Measurements from ENCODE around the gene WIPI1.

WIPI1 gene

GRCh38 chr17:68452724-68453290 is 4.5 kb downstream of the WIPI1 start:
- H3K36me3 ChIP-seq (ENCODE audit: control insufficient read depth in 1 of 2, insufficient read depth in 2 of 2, low read length in 2 of 2) = peaks cover 12 to 24% of the 10 kb centered on the region in 2 donors

GRCh38 chr17:68451670-68452354 is 5.5 kb downstream of the WIPI1 start:
- peaks cover 12 to 29% of the 10 kb centered on the region in 2 donors for H3K36me3 ChIP-seq (ENCODE audit: control insufficient read depth in 1 of 2, insufficient read depth in 2 of 2, low read length in 2 of 2)
- H3K4me3 ChIP-seq (ENCODE audit: low read depth in 1 of 2, low read length in 2 of 2) = no peak overlapping the region
- no peaks in the 10 kb centered on the region for H3K27me3 ChIP-seq (ENCODE audit: control insufficient read depth in 1 of 2, insufficient read depth in 2 of 2, low read length in 2 of 2)
- H3K9ac ChIP-seq (ENCODE audit: low read depth in 1 of 2, low read length in 2 of 2) = no peak overlapping the region
- peaks cover 4 to 15% of the 10 kb centered on the region in 2 donors for H3K4me1 ChIP-seq (ENCODE audit: control insufficient read depth in 1 of 2, insufficient read depth in 2 of 2, low read length in 2 of 2)
- no peaks in the 10 kb centered on the region for H3K9me3 ChIP-seq (ENCODE audit: control insufficient read depth in 1 of 2, low read length in 2 of 2)
- H3K27ac ChIP-seq (ENCODE audit: low read depth, low read length) = no peak overlapping the region

More at GRCh38 chr17:68452724-68453290, 4.5 kb downstream of the WIPI1 start:
- Histone ChIP-seq H3K27me3 (ENCODE audit: control insufficient read depth in 1 of 2, insufficient read depth in 2 of 2, low read length in 2 of 2) (no peaks in the 10 kb centered on the region), H3K9ac (ENCODE audit: low read depth in 1 of 2, low read length in 2 of 2) (no peak overlapping the region), H3K27ac (ENCODE audit: low read depth, low read length) (no peak overlapping the region), H3K9me3 (ENCODE audit: control insufficient read depth in 1 of 2, low read length in 2 of 2) (no peaks in the 10 kb centered on the region), H3K4me1 (ENCODE audit: control insufficient read depth in 1 of 2, insufficient read depth in 2 of 2, low read length in 2 of 2) (peaks cover 4 to 15% of the 10 kb centered on the region in 2 donors), H3K4me3 (ENCODE audit: low read depth in 1 of 2, low read length in 2 of 2) (no peak overlapping the region)

DNA sequence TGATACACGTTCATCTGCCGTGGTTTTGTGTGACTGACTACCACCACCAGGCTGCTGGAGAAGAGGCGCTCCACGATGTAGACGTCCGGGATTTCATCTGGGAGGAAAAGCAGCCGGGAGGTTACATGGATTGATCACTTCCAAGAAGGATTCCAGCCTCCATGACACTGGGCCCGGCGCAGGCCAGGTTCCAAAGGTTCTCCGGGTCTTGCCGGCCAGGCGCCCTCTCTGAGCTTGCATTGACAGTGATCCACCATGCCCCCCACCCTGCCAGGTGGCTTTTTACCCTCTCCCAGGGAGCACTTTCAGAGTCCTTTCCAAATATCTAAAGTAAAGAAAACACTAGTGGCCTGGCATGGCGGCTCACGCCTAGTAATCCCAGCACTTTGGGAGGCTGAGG is 6.5 kb downstream of the WIPI1 start:
- H3K36me3 ChIP-seq (ENCODE audit: control insufficient read depth in 1 of 2, insufficient read depth in 2 of 2, low read length in 2 of 2) = peaks cover 12 to 29% of the 10 kb centered on the region in 2 donors
- no peaks in the 10 kb centered on the region for H3K9me3 ChIP-seq (ENCODE audit: control insufficient read depth in 1 of 2, low read length in 2 of 2)
- H3K27me3 ChIP-seq (ENCODE audit: control insufficient read depth in 1 of 2, insufficient read depth in 2 of 2, low read length in 2 of 2) = no peaks in the 10 kb centered on the region
- H3K4me3 ChIP-seq (ENCODE audit: low read depth in 1 of 2, low read length in 2 of 2) = no peak overlapping the region
- H3K4me1 ChIP-seq (ENCODE audit: control insufficient read depth in 1 of 2, insufficient read depth in 2 of 2, low read length in 2 of 2) = peaks cover 0 to 5% of the 10 kb centered on the region in 2 donors
- no peak overlapping the region for H3K9ac ChIP-seq (ENCODE audit: low read depth in 1 of 2, low read length in 2 of 2)
- H3K27ac ChIP-seq (ENCODE audit: low read depth, low read length) = no peak overlapping the region

DNA sequence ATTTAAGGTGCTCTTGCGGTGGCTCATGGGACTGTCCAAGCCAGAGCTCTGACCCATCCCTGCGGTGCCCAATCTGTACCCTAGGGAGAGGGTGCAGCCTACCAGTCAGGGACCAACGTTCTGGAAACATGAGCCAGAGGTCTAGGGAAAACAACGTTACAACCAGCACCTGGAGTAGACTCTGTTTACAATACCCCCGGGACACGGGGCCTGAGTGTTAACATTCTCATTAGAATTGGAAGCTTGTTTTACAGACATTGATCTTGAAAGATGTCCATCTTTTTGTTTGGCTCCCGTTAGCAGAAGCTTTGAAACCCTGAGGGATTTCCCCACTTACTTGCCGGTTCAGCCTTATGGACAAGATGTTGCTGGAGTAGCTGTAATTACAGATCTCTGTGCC is 6.9 kb downstream of the WIPI1 start:
- Histone ChIP-seq H3K36me3 (ENCODE audit: control insufficient read depth in 1 of 2, insufficient read depth in 2 of 2, low read length in 2 of 2) (peaks cover 12 to 29% of the 10 kb centered on the region in 2 donors), H3K4me3 (ENCODE audit: low read depth in 1 of 2, low read length in 2 of 2) (no peak overlapping the region), H3K9ac (ENCODE audit: low read depth in 1 of 2, low read length in 2 of 2) (no peak overlapping the region), H3K4me1 (ENCODE audit: control insufficient read depth in 1 of 2, insufficient read depth in 2 of 2, low read length in 2 of 2) (peaks cover 0 to under 1% of the 10 kb centered on the region in 2 donors), H3K27ac (ENCODE audit: low read depth, low read length) (no peak overlapping the region), H3K9me3 (ENCODE audit: control insufficient read depth in 1 of 2, low read length in 2 of 2) (no peaks in the 10 kb centered on the region), H3K27me3 (ENCODE audit: control insufficient read depth in 1 of 2, insufficient read depth in 2 of 2, low read length in 2 of 2) (no peaks in the 10 kb centered on the region)

DNA sequence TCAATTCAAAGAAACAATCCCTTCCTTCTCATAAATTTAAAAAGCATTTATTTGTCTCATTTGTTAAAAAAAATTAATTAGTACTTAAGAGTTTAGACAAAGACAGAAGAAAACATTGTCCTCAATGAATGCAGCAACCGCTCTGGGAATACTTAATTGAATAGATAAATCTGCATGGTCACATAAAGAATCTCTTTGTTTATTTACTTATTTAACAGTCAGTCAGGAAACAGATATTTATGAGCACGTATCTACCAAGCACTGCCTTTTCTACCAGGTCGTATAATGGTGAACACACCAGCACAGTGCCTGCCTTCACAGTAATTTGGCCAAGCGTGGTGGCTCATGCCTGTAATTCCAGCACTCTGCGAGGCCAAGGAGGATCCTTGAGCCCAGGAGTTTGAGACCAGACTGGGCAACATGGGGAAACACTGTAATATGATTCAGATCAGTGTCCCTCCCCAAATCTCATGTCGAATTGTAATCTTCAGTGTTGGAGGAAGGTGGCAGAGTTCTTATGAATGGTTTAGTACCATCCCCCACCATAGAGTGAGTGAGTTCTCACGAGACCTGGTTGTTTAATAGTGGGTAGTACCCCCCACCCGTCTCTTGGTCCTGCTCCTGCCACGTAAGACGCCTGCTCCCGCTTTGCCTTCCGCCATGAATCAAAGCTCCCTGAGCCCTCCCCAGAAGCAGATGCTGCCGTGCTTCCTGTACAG is 8.1 kb downstream of the WIPI1 start:
- Histone ChIP-seq H3K36me3 (ENCODE audit: control insufficient read depth in 1 of 2, insufficient read depth in 2 of 2, low read length in 2 of 2) (peaks cover 12 to 34% of the 10 kb centered on the region in 2 donors), H3K4me3 (ENCODE audit: low read depth in 1 of 2, low read length in 2 of 2) (no peak overlapping the region), H3K9me3 (ENCODE audit: control insufficient read depth in 1 of 2, low read length in 2 of 2) (no peaks in the 10 kb centered on the region), H3K27ac (ENCODE audit: low read depth, low read length) (no peak overlapping the region), H3K27me3 (ENCODE audit: control insufficient read depth in 1 of 2, insufficient read depth in 2 of 2, low read length in 2 of 2) (no peaks in the 10 kb centered on the region), H3K4me1 (ENCODE audit: control insufficient read depth in 1 of 2, insufficient read depth in 2 of 2, low read length in 2 of 2) (no peaks in the 10 kb centered on the region), H3K9ac (ENCODE audit: low read depth in 1 of 2, low read length in 2 of 2) (no peak overlapping the region)

DNA sequence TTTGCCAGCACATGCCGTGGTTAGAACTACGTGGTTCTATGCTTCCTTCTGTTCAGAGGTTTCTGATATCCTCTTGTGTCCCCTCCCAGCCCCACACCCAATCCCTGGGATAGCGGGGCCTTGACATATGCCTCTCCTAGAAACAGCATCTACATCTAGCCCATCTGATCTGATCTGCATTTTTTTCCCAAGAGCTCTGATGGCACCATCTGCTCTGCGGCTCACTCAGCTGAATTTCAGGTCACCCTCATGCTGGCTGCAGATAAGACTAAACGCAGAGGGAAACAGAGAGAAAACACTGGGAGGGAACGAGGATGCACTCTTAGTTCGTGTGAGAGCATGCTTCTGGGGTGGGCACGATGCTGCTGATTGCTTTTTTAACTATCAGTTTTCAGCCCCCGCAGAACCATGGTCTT is 10.7 kb downstream of the WIPI1 start:
- no peak overlapping the region for H3K27ac ChIP-seq (ENCODE audit: low read depth, low read length)

GRCh38 chr17:68445671-68446070 is 11.6 kb downstream of the WIPI1 start:
- H3K27me3 ChIP-seq (ENCODE audit: control insufficient read depth in 1 of 2, insufficient read depth in 2 of 2, low read length in 2 of 2) = no peaks in the 10 kb centered on the region
- no peak overlapping the region for H3K4me3 ChIP-seq (ENCODE audit: low read depth in 1 of 2, low read length in 2 of 2)
- peaks cover 12 to 34% of the 10 kb centered on the region in 2 donors for H3K36me3 ChIP-seq (ENCODE audit: control insufficient read depth in 1 of 2, insufficient read depth in 2 of 2, low read length in 2 of 2)
- no peaks in the 10 kb centered on the region for H3K4me1 ChIP-seq (ENCODE audit: control insufficient read depth in 1 of 2, insufficient read depth in 2 of 2, low read length in 2 of 2)
- no peak overlapping the region for H3K27ac ChIP-seq (ENCODE audit: low read depth, low read length)
- no peaks in the 10 kb centered on the region for H3K9me3 ChIP-seq (ENCODE audit: control insufficient read depth in 1 of 2, low read length in 2 of 2)
- no peak overlapping the region for H3K9ac ChIP-seq (ENCODE audit: low read depth in 1 of 2, low read length in 2 of 2)

More for the DNA sequence above, 10.7 kb downstream of the WIPI1 start:
- Histone ChIP-seq H3K27me3 (ENCODE audit: control insufficient read depth in 1 of 2, insufficient read depth in 2 of 2, low read length in 2 of 2) (no peaks in the 10 kb centered on the region), H3K4me3 (ENCODE audit: low read depth in 1 of 2, low read length in 2 of 2) (no peak overlapping the region), H3K4me1 (ENCODE audit: control insufficient read depth in 1 of 2, insufficient read depth in 2 of 2, low read length in 2 of 2) (no peaks in the 10 kb centered on the region), H3K9me3 (ENCODE audit: control insufficient read depth in 1 of 2, low read length in 2 of 2) (no peaks in the 10 kb centered on the region), H3K36me3 (ENCODE audit: control insufficient read depth in 1 of 2, insufficient read depth in 2 of 2, low read length in 2 of 2) (peaks cover 12 to 38% of the 10 kb centered on the region in 2 donors), H3K9ac (ENCODE audit: low read depth in 1 of 2, low read length in 2 of 2) (no peak overlapping the region)

DNA sequence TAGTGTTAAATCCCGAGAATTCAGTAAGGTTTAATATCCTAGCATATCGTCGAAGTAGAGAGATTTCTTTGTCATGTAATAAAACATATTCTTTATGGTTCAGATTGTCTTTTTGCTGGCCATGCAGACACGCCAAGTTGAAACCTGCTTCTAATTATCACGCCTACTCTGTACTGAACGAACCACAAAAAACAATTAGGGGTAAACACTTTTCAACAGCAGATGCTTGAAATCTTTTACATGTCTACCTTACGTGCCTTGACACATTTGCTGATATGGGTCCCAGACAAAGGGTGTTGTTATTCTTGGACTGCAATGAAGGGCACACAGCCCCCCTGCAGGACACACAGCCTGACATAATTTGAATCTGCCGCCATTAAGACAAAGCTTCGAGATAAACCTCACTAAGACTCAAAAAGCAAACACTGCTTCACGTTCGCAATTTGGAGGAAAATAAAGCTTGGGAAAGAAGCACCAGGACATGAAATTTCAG is 13.3 kb downstream of the WIPI1 start:
- Histone ChIP-seq H3K4me3 (ENCODE audit: low read depth in 1 of 2, low read length in 2 of 2) (no peak overlapping the region), H3K36me3 (ENCODE audit: control insufficient read depth in 1 of 2, insufficient read depth in 2 of 2, low read length in 2 of 2) (peaks cover 7 to 24% of the 10 kb centered on the region in 2 donors), H3K9ac (ENCODE audit: low read depth in 1 of 2, low read length in 2 of 2) (no peak overlapping the region), H3K27ac (ENCODE audit: low read depth, low read length) (no peak overlapping the region), H3K27me3 (ENCODE audit: control insufficient read depth in 1 of 2, insufficient read depth in 2 of 2, low read length in 2 of 2) (no peaks in the 10 kb centered on the region), H3K4me1 (ENCODE audit: control insufficient read depth in 1 of 2, insufficient read depth in 2 of 2, low read length in 2 of 2) (no peaks in the 10 kb centered on the region), H3K9me3 (ENCODE audit: control insufficient read depth in 1 of 2, low read length in 2 of 2) (no peaks in the 10 kb centered on the region)

DNA sequence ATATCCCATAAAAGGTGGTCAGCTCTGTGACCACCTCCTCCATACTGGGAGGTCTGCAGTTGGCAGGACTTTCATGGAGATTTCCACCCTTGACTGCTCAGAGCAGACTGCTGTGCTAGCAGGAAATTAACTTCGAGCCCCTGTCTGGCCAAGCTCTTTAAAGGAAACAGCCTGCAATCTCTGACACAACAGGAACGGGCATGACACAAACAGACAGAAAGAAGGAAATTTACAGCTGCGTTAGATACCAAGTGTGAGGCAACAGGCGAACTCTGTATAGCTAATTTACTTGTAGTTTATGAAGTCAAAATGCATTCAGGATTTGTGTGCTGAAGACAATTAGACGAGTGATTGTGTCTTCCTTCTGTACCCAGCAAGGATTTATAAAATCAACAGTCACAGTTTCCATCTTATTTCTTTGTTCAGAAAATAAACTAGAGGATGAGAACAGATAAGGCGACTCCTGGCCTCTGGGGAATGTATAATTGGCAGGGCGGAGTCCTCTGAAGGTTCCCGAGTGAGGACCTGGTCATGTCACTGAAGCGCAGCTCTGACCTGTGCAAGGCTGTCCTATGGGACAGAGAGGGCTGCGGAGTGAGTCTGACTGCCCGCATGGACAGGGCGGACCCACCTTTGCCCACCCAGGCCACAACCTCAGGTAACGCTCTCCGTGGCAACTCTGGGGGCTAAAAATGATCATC is 16.1 kb downstream of the WIPI1 start:
- Histone ChIP-seq H3K27me3 (ENCODE audit: control insufficient read depth in 1 of 2, insufficient read depth in 2 of 2, low read length in 2 of 2) (no peaks in the 10 kb centered on the region), H3K36me3 (ENCODE audit: control insufficient read depth in 1 of 2, insufficient read depth in 2 of 2, low read length in 2 of 2) (peaks cover 0 to 9% of the 10 kb centered on the region in 2 donors), H3K27ac (ENCODE audit: low read depth, low read length) (no peak overlapping the region), H3K9me3 (ENCODE audit: control insufficient read depth in 1 of 2, low read length in 2 of 2) (no peaks in the 10 kb centered on the region), H3K4me3 (ENCODE audit: low read depth in 1 of 2, low read length in 2 of 2) (no peak overlapping the region), H3K4me1 (ENCODE audit: control insufficient read depth in 1 of 2, insufficient read depth in 2 of 2, low read length in 2 of 2) (peaks cover 13 to 14% of the 10 kb centered on the region in 2 donors), H3K9ac (ENCODE audit: low read depth in 1 of 2, low read length in 2 of 2) (no peak overlapping the region)
